H1 (cell line): Measurements from ENCODE around the gene UPP1. TPM values are rescaled to one million over a fixed set of nuclear protein-coding genes. Genes with fewer than 3 reads are reported as not detected.

Experiments
- CBX5 ChIP-seq: fragments of 300-800, 300-1000 bp; sonication (generic); IDR thresholded peaks from 2 replicates; pipeline ENCODE4 v1.7.1; 2016; ENCODE audit warnings: antibody characterized with exemption, low read length, low read depth
- CHD7 ChIP-seq: fragments of 300-600 bp; sonication (generic); IDR thresholded peaks from 2 replicates; pipeline ENCODE4 v1.7.1; 2012; ENCODE audit warnings: low read length, moderate library complexity, mild to moderate bottlenecking, inconsistent platforms; ENCODE audit not compliant: insufficient replicate concordance
- HDAC2 ChIP-seq, 2 experiments: fragments of 300-600 bp in 1 of 2; sonication (generic) in 1 of 2; IDR thresholded peaks; 2 replicates each; pipeline ENCODE4 v1.6.1; 2011 to 2012; ENCODE audit warnings: low read depth in 2 of 2, low read length in 2 of 2, mild to moderate bottlenecking in 2 of 2, moderate library complexity in 2 of 2, borderline replicate concordance in 1 of 2, inconsistent platforms in 1 of 2
- MAX ChIP-seq: IDR thresholded peaks from 2 replicates; pipeline ENCODE4 v1.6.1; 2012; ENCODE audit warnings: inconsistent platforms
- POLR2A ChIP-seq, 2 experiments: IDR thresholded peaks; 1 replicate in 1 of 2; 2 replicates in 1 of 2; pipeline ENCODE4 v1.6.1; 2011; ENCODE audit warnings: low read depth in 2 of 2, low read length in 2 of 2, mild to moderate bottlenecking in 2 of 2; ENCODE audit errors: control extremely low read depth in 1 of 2
- POU5F1 ChIP-seq: IDR thresholded peaks from 2 replicates; pipeline ENCODE4 v1.6.1; 2011; ENCODE audit warnings: low read depth, mild to moderate bottlenecking, low read length, moderate library complexity
- SAP30 ChIP-seq: fragments of 300-600 bp; sonication (generic); IDR thresholded peaks from 2 replicates; pipeline ENCODE4 v1.7.1; 2012; ENCODE audit warnings: low read length, moderate library complexity, mild to moderate bottlenecking, inconsistent platforms; ENCODE audit not compliant: insufficient read depth, insufficient replicate concordance
- SIN3A ChIP-seq, 2 experiments: IDR thresholded peaks in 1 of 2; conservative IDR thresholded peaks in 1 of 2; 2 replicates each; pipeline ENCODE4 v1.6.1; 2011 to 2012; ENCODE audit warnings: low read length in 2 of 2, improper control_type of control experiment in 1 of 2, low read depth in 1 of 2, mild to moderate bottlenecking in 1 of 2
- SIX5 ChIP-seq: IDR thresholded peaks from 2 replicates; pipeline ENCODE4 v1.6.1; 2011; ENCODE audit warnings: mild to moderate bottlenecking, low read depth, low read length
- SRF ChIP-seq: IDR thresholded peaks from 2 replicates; pipeline ENCODE4 v1.6.1; 2011; ENCODE audit warnings: mild to moderate bottlenecking, low read depth, low read length, moderate library complexity
- polyA plus RNA-seq, 7 experiments: library from polyadenylated mRNA; depleted of rRNA in 3 of 7; stranded (reverse) in 5 of 7; unstranded in 2 of 7; fragments of >200 nt in 5 of 7; fragments of 200-250 nt in 2 of 7; gene quantifications; 1 replicate in 5 of 7; 2 replicates in 1 of 7; 4 replicates in 1 of 7; pipeline versions ENCODE4 v1.2.1 to v1.2.3, GENCODE V29; 2011 to 2013; ENCODE audit warnings: missing spikeins in 2 of 7, mixed read lengths in 2 of 7
- total RNA-seq: library from RNA; stranded (reverse); fragmentation: NEBNext Ultra II Directional; extraction: Animal tissue kit (Norgen Biotek cat#: 25700); gene quantifications from 2 replicates; pipeline ENCODE4 v1.2.1, GENCODE V29; 2021

UPP1 gene
- total and polyA plus RNA-seq, 2 of the 8 experiments (the other 6 are each of a cell fraction or from before 2014, with no cell fraction given) = 40.7 to 46.2 TPM

GRCh38 chr7:48106906-48107659 lies 18.0 kb downstream of the UPP1 start (continued):
- no peak for TF ChIP-seq CHD7
- no peak for TF ChIP-seq HDAC2 (IDR thresholded peaks at IDR 0.05; ENCODE audit: borderline replicate concordance in 1 of 2, low read depth in 2 of 2, low read length in 2 of 2)
- no peak for TF ChIP-seq SAP30
- TF ChIP-seq POU5F1 = no peak
- no peak for TF ChIP-seq CBX5
- no peak for TF ChIP-seq SRF
- no peak for TF ChIP-seq MAX
- no peak for TF ChIP-seq SIN3A (conservative IDR thresholded peaks at IDR 0.05 in 1 of 2, IDR thresholded peaks at IDR 0.05 in 1 of 2; ENCODE audit: low read depth in 1 of 2, low read length in 2 of 2)
- TF ChIP-seq POLR2A (IDR thresholded peaks at IDR 0.05; ENCODE audit: control extremely low read depth in 1 of 2, low read depth in 2 of 2, low read length in 2 of 2) = no peak
- TF ChIP-seq SIX5 = no peak
